ENCODE measurements around the gene AKAP8L. TPM values are rescaled to one million over a fixed set of nuclear protein-coding genes. Genes with fewer than 3 reads are reported as not detected.

Gene AKAP8L
- total and polyA plus RNA-seq, 9 of the 15 experiments (the other 6 are each of a cell fraction or from before 2014, with no cell fraction given), result 2.4 to 116 (median 70.7) TPM

GRCh38 chr19:15445807-15446376, 27.1 kb upstream of the AKAP8L start:
- ChIA-PET CTCF (ENCODE audit: low intra/inter-chr PET ratio) (no interaction called here), POLR2A (interaction anchor here (1.0 kb wide), 1 partner anchor 9 kb away, joined by 3 read pairs; no protein-coding TSS in a partner anchor)
- Histone ChIP-seq H3K9me3 (replicated peaks; ENCODE audit: control insufficient read depth, insufficient read depth, low read depth, low read length) (no peaks in the 10 kb centered on the region), H3K9me1 (ENCODE audit: control insufficient read depth, insufficient read depth, low read length) (no peaks in the 10 kb centered on the region), H3K36me3 (ENCODE audit: control insufficient read depth, insufficient read depth, low read length) (no peaks in the 10 kb centered on the region), H3K4me2 (ENCODE audit: insufficient read depth, low read length) (no peak overlapping the region), H4K20me1 (replicated peaks; ENCODE audit: control insufficient read depth, insufficient read depth, low read length) (no peaks in the 10 kb centered on the region; the same call in 1 of the 2 replicates), H2AFZ (ENCODE audit: low read depth, low read length) (no peak overlapping the region), H3K4me1 (replicated peaks in 1 of 2; ENCODE audit: control insufficient read depth in 2 of 2, insufficient read depth in 2 of 2, low read length in 2 of 2) (peaks cover 14 to 27% of the 10 kb centered on the region in 2 experiments), H3K4me3 (no peak overlapping the region), H3K27me3 (ENCODE audit: control insufficient read depth in 2 of 2, insufficient read depth in 2 of 2, low read length in 2 of 2) (peaks cover 5 to 47% of the 10 kb centered on the region in 2 experiments; a peak in 3 of 5 replicates), H3K27ac (ENCODE audit: extremely low read depth, low read depth, low read length) (no peak overlapping the region), H3K9ac (ENCODE audit: insufficient read depth in 1 of 2, low read depth in 2 of 2, low read length in 2 of 2) (no peak overlapping the region), H3K79me2 (ENCODE audit: control insufficient read depth, insufficient read depth, low read length) (no peaks in the 10 kb centered on the region)
- ATAC-seq, result no peak
- TF ChIP-seq ZNF764 (CRISPR knock-in tag; IDR thresholded peaks at IDR 0.05; ENCODE audit: low read depth), result no peak
- TF ChIP-seq HMBOX1 (IDR thresholded peaks at IDR 0.05), result no peak
- TF ChIP-seq MECOM (CRISPR knock-in tag; IDR thresholded peaks at IDR 0.05), result no peak
- TF ChIP-seq, protein P1, sequence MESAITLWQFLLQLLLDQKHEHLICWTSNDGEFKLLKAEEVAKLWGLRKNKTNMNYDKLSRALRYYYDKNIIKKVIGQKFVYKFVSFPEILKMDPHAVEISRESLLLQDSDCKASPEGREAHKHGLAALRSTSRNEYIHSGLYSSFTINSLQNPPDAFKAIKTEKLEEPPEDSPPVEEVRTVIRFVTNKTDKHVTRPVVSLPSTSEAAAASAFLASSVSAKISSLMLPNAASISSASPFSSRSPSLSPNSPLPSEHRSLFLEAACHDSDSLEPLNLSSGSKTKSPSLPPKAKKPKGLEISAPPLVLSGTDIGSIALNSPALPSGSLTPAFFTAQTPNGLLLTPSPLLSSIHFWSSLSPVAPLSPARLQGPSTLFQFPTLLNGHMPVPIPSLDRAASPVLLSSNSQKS (CRISPR knock-in tag; IDR thresholded peaks at IDR 0.05), result no peak
- TF ChIP-seq, protein P2, sequence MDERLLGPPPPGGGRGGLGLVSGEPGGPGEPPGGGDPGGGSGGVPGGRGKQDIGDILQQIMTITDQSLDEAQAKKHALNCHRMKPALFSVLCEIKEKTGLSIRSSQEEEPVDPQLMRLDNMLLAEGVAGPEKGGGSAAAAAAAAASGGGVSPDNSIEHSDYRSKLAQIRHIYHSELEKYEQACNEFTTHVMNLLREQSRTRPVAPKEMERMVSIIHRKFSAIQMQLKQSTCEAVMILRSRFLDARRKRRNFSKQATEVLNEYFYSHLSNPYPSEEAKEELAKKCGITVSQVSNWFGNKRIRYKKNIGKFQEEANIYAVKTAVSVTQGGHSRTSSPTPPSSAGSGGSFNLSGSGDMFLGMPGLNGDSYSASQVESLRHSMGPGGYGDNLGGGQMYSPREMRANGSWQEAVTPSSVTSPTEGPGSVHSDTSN (CRISPR knock-in tag; IDR thresholded peaks at IDR 0.05; ENCODE audit: low read depth), result no peak
- TF ChIP-seq, protein P2 (tag; conservative IDR thresholded peaks at IDR 0.05; ENCODE audit: low read depth), result no peak
- TF ChIP-seq RFX1 (IDR thresholded peaks at IDR 0.05), result no peak
- TF ChIP-seq, protein P3, sequence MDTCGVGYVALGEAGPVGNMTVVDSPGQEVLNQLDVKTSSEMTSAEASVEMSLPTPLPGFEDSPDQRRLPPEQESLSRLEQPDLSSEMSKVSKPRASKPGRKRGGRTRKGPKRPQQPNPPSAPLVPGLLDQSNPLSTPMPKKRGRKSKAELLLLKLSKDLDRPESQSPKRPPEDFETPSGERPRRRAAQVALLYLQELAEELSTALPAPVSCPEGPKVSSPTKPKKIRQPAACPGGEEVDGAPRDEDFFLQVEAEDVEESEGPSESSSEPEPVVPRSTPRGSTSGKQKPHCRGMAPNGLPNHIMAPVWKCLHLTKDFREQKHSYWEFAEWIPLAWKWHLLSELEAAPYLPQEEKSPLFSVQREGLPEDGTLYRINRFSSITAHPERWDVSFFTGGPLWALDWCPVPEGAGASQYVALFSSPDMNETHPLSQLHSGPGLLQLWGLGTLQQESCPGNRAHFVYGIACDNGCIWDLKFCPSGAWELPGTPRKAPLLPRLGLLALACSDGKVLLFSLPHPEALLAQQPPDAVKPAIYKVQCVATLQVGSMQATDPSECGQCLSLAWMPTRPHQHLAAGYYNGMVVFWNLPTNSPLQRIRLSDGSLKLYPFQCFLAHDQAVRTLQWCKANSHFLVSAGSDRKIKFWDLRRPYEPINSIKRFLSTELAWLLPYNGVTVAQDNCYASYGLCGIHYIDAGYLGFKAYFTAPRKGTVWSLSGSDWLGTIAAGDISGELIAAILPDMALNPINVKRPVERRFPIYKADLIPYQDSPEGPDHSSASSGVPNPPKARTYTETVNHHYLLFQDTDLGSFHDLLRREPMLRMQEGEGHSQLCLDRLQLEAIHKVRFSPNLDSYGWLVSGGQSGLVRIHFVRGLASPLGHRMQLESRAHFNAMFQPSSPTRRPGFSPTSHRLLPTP (IDR thresholded peaks at IDR 0.05; ENCODE audit: borderline replicate concordance, extremely low read depth, insufficient read length), result no peak
- no peak for TF ChIP-seq NFIX (CRISPR knock-in tag; IDR thresholded peaks at IDR 0.05; ENCODE audit: low read depth)
- no peak for TF ChIP-seq DPF2 (IDR thresholded peaks at IDR 0.05)
- no peak for TF ChIP-seq ZEB2 (IDR thresholded peaks at IDR 0.05)
- TF ChIP-seq ZNF174 (CRISPR knock-in tag; IDR thresholded peaks at IDR 0.05), result no peak
- TF ChIP-seq FOXM1 (IDR thresholded peaks at IDR 0.05; ENCODE audit: low read depth), result no peak
- TF ChIP-seq FOXM1 (CRISPR knock-in tag; IDR thresholded peaks at IDR 0.05; ENCODE audit: low read depth), result no peak
- no peak for TF ChIP-seq FOXK2 (conservative IDR thresholded peaks at IDR 0.05 in 1 of 2, IDR thresholded peaks at IDR 0.05 in 1 of 2; ENCODE audit: low read depth in 2 of 2)
- no peak for TF ChIP-seq MAZ (CRISPR knock-in tag; conservative IDR thresholded peaks at IDR 0.05 in 1 of 2, IDR thresholded peaks at IDR 0.05 in 1 of 2)
- intact Hi-C loops (cut with micrococcal nuclease) (no loop called here), in situ Hi-C loops (cut with MboI) (no loop called here)
- DNase-seq (ENCODE audit: extremely low read depth in 1 of 4, low spot score in 3 of 4), result no peak
- no TSS peak for BruUV-seq (replicated peaks)
- FAIRE-seq, result no peak
- 0% methylated on average over 2 of the region's 7 CpGs for WGBS (ENCODE audit: insufficient coverage, low coverage, missing lambda C conversion rate)
